WTC11 (cell line): Measurements from ENCODE around the gene IL17RB. TPM values are rescaled to one million over a fixed set of nuclear protein-coding genes. Genes with fewer than 3 reads are reported as not detected.

Experiments used
- ATAC-seq: fragments of 200-7000 bp; cut with Tn5 transposase; 2 replicates; pipeline ENCODE4 v1.10.0; 2021; ENCODE audit warnings: mild to moderate bottlenecking, moderate library complexity
- CTCF ChIA-PET: fragments of 300-600 bp; sonication (Branson Sonifier 250); formaldehyde crosslinking; loops from one replicate; lab custom pipeline; 2021; ENCODE audit warnings: antibody characterized with exemption; lab: Charles Lee
- POLR2A ChIA-PET: fragments of 350-600 bp; sonication (Branson Sonifier 250); formaldehyde crosslinking; loops from one replicate; lab custom pipeline; 2021; ENCODE audit warnings: antibody characterized with exemption; lab: Charles Lee
- DNase-seq: peaks from one replicate; pipeline ENCODE4 v3.0.0; 2021; ENCODE audit warnings: low spot score
- H3K27ac Mint-ChIP-seq: 2 replicates; pipeline ENCODE4 v1.8.0; 2021; ENCODE audit warnings: mixed read lengths
- H3K27me3 Mint-ChIP-seq: 2 replicates; pipeline ENCODE4 v1.8.0; 2021; ENCODE audit warnings: low read depth, mild to moderate bottlenecking, moderate library complexity, mixed read lengths
- H3K36me3 Mint-ChIP-seq: 2 replicates; pipeline ENCODE4 v1.8.0; 2021; ENCODE audit warnings: mixed read lengths
- H3K4me1 Mint-ChIP-seq: 2 replicates; pipeline ENCODE4 v1.8.0; 2022; ENCODE audit warnings: mixed read lengths
- H3K4me3 Mint-ChIP-seq: 2 replicates; pipeline ENCODE4 v1.8.0; 2021; ENCODE audit warnings: mild to moderate bottlenecking, moderate library complexity, mixed read lengths
- H3K9me3 Mint-ChIP-seq: 2 replicates; pipeline ENCODE4 v1.8.0; 2021; ENCODE audit warnings: mixed read lengths
- CBFB ChIP-seq: sonication (generic); formaldehyde crosslinking; IDR thresholded peaks from 2 replicates; pipeline ENCODE4 v1.8.1; 2022; ENCODE audit warnings: mild to moderate bottlenecking, low read depth, missing genetic modification reagents
- EMX1 ChIP-seq: fragments of 250-450 bp; sonication (Bioruptor Pico); IDR thresholded peaks from 2 replicates; pipeline ENCODE4 v1.8.0; 2021; ENCODE audit warnings: mild to moderate bottlenecking
- HMGA2 ChIP-seq: fragments of 250-450 bp; sonication (Bioruptor Pico); IDR thresholded peaks from 2 replicates; pipeline ENCODE4 v1.4.0; 2021; ENCODE audit warnings: mild to moderate bottlenecking, moderate library complexity
- KAT7 ChIP-seq: sonication (generic); formaldehyde crosslinking; IDR thresholded peaks from 2 replicates; pipeline ENCODE4 v1.8.1; 2023; ENCODE audit warnings: missing genetic modification reagents, mild to moderate bottlenecking, borderline replicate concordance
- MYBL2 ChIP-seq: sonication (generic); formaldehyde crosslinking; IDR thresholded peaks from 2 replicates; pipeline ENCODE4 v1.8.1; 2023; ENCODE audit warnings: mild to moderate bottlenecking, moderate library complexity, missing genetic modification reagents
- NFE2L1 ChIP-seq: sonication (generic); formaldehyde crosslinking; IDR thresholded peaks from 2 replicates; pipeline ENCODE4 v1.8.1; 2023; ENCODE audit warnings: missing genetic modification reagents
- OVOL2 ChIP-seq: fragments of 250-450 bp; sonication (Bioruptor Pico); IDR thresholded peaks from 2 replicates; pipeline ENCODE4 v1.9.0; 2021; ENCODE audit warnings: mild to moderate bottlenecking, borderline replicate concordance
- SOX15 ChIP-seq: fragments of 250-450 bp; sonication (Bioruptor Pico); IDR thresholded peaks from 2 replicates; pipeline ENCODE4 v1.9.0; 2021; ENCODE audit warnings: mild to moderate bottlenecking
- TCF7 ChIP-seq: sonication (generic); formaldehyde crosslinking; IDR thresholded peaks from 2 replicates; pipeline ENCODE4 v1.8.0; 2022; ENCODE audit warnings: mild to moderate bottlenecking, low read depth, missing genetic modification reagents, moderate library complexity
- ZNF121 ChIP-seq: sonication (generic); formaldehyde crosslinking; IDR thresholded peaks from 2 replicates; pipeline ENCODE4 v1.8.0; 2023; ENCODE audit warnings: missing genetic modification reagents
- ZNF317 ChIP-seq: sonication (generic); formaldehyde crosslinking; IDR thresholded peaks from 2 replicates; pipeline ENCODE4 v1.8.1; 2023; ENCODE audit warnings: low read depth, mild to moderate bottlenecking, moderate library complexity, missing genetic modification reagents, borderline replicate concordance
- ZNF423 ChIP-seq: fragments of 250-450 bp; sonication (Bioruptor Pico); IDR thresholded peaks from 2 replicates; pipeline ENCODE4 v2.1.2; 2022; ENCODE audit warnings: mild to moderate bottlenecking, moderate library complexity
- total RNA-seq: library from RNA; stranded (reverse); gene quantifications from 3 replicates; pipeline ENCODE4 v1.2.3, GENCODE V29; 2021
- TF ChIP-seq, protein P1 (sequence below): sonication (generic); formaldehyde crosslinking; IDR thresholded peaks from 2 replicates; pipeline ENCODE4 v1.8.1; 2023; ENCODE audit warnings: mild to moderate bottlenecking, missing genetic modification reagents
- TF ChIP-seq, protein P2 (sequence below): sonication (generic); formaldehyde crosslinking; conservative IDR thresholded peaks from 2 replicates; pipeline ENCODE4 v1.8.1; 2022; ENCODE audit warnings: mild to moderate bottlenecking, missing genetic modification reagents
- TF ChIP-seq, protein P3 (sequence below): sonication (generic); formaldehyde crosslinking; IDR thresholded peaks from 2 replicates; pipeline ENCODE4 v1.8.1; 2023; ENCODE audit warnings: mild to moderate bottlenecking, moderate library complexity, missing genetic modification reagents
- TF ChIP-seq, protein P4 (sequence below): sonication (generic); formaldehyde crosslinking; IDR thresholded peaks from 2 replicates; pipeline ENCODE4 v1.8.0; 2022; ENCODE audit warnings: mild to moderate bottlenecking, missing genetic modification reagents
- TF ChIP-seq, protein P5 (sequence below): sonication (generic); formaldehyde crosslinking; IDR thresholded peaks from 2 replicates; pipeline ENCODE4 v1.8.0; 2023; ENCODE audit warnings: missing genetic modification reagents, mild to moderate bottlenecking, borderline replicate concordance
- TF ChIP-seq, protein P6 (sequence below): fragments of 250-450 bp; sonication (Bioruptor Pico); IDR thresholded peaks from 2 replicates; pipeline ENCODE4 v1.8.0; 2021; ENCODE audit warnings: mild to moderate bottlenecking
- TF ChIP-seq, protein P7 (sequence below): sonication (generic); formaldehyde crosslinking; IDR thresholded peaks from 2 replicates; pipeline ENCODE4 v1.8.1; 2022; ENCODE audit warnings: missing genetic modification reagents, borderline replicate concordance
- TF ChIP-seq, protein P8 (sequence below): sonication (generic); formaldehyde crosslinking; IDR thresholded peaks from 2 replicates; pipeline ENCODE4 v1.8.0; 2022; ENCODE audit warnings: missing genetic modification reagents

The IL17RB gene
- total RNA-seq, 1 experiment from 2014 or later, result 5.6 TPM

DNA sequence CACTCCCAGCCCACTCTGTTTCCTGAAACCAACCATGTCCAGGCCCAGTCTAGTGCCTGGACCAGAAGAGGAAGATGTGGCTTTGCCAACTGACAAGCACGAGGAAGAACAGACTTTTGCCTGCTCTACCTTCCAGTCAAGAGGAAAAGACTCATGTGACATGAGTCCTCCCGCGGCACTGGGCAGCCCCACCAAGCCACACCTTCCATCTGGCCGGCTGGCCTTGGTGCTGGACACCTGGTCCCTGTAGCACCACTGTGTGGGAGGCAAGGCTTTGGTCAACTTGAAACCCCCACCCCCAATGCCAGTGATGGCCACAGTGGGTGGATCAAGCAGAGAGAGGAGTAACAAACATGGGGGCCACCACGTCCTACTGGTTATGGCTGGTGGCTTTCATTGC, 12.7 kb upstream of the IL17RB start:
- TF ChIP-seq, protein P1, sequence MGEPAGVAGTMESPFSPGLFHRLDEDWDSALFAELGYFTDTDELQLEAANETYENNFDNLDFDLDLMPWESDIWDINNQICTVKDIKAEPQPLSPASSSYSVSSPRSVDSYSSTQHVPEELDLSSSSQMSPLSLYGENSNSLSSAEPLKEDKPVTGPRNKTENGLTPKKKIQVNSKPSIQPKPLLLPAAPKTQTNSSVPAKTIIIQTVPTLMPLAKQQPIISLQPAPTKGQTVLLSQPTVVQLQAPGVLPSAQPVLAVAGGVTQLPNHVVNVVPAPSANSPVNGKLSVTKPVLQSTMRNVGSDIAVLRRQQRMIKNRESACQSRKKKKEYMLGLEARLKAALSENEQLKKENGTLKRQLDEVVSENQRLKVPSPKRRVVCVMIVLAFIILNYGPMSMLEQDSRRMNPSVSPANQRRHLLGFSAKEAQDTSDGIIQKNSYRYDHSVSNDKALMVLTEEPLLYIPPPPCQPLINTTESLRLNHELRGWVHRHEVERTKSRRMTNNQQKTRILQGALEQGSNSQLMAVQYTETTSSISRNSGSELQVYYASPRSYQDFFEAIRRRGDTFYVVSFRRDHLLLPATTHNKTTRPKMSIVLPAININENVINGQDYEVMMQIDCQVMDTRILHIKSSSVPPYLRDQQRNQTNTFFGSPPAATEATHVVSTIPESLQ (CRISPR knock-in tag), result no peak
- TF ChIP-seq NFE2L1 (CRISPR knock-in tag) (no peak), MYBL2 (CRISPR knock-in tag) (no peak), OVOL2 (no peak), TCF7 (CRISPR knock-in tag) (no peak), ZNF317 (CRISPR knock-in tag) (no peak), HMGA2 (CRISPR knock-in tag) (no peak), CBFB (no peak), ZNF423 (CRISPR knock-in tag) (no peak), ZNF121 (CRISPR knock-in tag) (no peak), EMX1 (CRISPR knock-in tag) (no peak), SOX15 (CRISPR knock-in tag) (no peak), KAT7 (CRISPR knock-in tag) (no peak)
- TF ChIP-seq, protein P2, sequence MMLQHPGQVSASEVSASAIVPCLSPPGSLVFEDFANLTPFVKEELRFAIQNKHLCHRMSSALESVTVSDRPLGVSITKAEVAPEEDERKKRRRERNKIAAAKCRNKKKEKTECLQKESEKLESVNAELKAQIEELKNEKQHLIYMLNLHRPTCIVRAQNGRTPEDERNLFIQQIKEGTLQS (CRISPR knock-in tag), result no peak
- TF ChIP-seq, protein P3, sequence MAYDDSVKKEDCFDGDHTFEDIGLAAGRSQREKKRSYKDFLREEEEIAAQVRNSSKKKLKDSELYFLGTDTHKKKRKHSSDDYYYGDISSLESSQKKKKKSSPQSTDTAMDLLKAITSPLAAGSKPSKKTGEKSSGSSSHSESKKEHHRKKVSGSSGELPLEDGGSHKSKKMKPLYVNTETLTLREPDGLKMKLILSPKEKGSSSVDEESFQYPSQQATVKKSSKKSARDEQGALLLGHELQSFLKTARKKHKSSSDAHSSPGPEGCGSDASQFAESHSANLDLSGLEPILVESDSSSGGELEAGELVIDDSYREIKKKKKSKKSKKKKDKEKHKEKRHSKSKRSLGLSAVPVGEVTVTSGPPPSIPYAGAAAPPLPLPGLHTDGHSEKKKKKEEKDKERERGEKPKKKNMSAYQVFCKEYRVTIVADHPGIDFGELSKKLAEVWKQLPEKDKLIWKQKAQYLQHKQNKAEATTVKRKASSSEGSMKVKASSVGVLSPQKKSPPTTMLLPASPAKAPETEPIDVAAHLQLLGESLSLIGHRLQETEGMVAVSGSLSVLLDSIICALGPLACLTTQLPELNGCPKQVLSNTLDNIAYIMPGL (CRISPR knock-in tag), result no peak
- TF ChIP-seq, protein P4, sequence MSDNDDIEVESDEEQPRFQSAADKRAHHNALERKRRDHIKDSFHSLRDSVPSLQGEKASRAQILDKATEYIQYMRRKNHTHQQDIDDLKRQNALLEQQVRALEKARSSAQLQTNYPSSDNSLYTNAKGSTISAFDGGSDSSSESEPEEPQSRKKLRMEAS (CRISPR knock-in tag), result no peak
- TF ChIP-seq, protein P5, sequence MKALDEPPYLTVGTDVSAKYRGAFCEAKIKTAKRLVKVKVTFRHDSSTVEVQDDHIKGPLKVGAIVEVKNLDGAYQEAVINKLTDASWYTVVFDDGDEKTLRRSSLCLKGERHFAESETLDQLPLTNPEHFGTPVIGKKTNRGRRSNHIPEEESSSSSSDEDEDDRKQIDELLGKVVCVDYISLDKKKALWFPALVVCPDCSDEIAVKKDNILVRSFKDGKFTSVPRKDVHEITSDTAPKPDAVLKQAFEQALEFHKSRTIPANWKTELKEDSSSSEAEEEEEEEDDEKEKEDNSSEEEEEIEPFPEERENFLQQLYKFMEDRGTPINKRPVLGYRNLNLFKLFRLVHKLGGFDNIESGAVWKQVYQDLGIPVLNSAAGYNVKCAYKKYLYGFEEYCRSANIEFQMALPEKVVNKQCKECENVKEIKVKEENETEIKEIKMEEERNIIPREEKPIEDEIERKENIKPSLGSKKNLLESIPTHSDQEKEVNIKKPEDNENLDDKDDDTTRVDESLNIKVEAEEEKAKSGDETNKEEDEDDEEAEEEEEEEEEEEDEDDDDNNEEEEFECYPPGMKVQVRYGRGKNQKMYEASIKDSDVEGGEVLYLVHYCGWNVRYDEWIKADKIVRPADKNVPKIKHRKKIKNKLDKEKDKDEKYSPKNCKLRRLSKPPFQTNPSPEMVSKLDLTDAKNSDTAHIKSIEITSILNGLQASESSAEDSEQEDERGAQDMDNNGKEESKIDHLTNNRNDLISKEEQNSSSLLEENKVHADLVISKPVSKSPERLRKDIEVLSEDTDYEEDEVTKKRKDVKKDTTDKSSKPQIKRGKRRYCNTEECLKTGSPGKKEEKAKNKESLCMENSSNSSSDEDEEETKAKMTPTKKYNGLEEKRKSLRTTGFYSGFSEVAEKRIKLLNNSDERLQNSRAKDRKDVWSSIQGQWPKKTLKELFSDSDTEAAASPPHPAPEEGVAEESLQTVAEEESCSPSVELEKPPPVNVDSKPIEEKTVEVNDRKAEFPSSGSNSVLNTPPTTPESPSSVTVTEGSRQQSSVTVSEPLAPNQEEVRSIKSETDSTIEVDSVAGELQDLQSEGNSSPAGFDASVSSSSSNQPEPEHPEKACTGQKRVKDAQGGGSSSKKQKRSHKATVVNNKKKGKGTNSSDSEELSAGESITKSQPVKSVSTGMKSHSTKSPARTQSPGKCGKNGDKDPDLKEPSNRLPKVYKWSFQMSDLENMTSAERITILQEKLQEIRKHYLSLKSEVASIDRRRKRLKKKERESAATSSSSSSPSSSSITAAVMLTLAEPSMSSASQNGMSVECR (CRISPR knock-in tag), result no peak
- TF ChIP-seq, protein P6, sequence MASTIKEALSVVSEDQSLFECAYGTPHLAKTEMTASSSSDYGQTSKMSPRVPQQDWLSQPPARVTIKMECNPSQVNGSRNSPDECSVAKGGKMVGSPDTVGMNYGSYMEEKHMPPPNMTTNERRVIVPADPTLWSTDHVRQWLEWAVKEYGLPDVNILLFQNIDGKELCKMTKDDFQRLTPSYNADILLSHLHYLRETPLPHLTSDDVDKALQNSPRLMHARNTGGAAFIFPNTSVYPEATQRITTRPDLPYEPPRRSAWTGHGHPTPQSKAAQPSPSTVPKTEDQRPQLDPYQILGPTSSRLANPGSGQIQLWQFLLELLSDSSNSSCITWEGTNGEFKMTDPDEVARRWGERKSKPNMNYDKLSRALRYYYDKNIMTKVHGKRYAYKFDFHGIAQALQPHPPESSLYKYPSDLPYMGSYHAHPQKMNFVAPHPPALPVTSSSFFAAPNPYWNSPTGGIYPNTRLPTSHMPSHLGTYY (CRISPR knock-in tag), result no peak
- TF ChIP-seq, protein P7, sequence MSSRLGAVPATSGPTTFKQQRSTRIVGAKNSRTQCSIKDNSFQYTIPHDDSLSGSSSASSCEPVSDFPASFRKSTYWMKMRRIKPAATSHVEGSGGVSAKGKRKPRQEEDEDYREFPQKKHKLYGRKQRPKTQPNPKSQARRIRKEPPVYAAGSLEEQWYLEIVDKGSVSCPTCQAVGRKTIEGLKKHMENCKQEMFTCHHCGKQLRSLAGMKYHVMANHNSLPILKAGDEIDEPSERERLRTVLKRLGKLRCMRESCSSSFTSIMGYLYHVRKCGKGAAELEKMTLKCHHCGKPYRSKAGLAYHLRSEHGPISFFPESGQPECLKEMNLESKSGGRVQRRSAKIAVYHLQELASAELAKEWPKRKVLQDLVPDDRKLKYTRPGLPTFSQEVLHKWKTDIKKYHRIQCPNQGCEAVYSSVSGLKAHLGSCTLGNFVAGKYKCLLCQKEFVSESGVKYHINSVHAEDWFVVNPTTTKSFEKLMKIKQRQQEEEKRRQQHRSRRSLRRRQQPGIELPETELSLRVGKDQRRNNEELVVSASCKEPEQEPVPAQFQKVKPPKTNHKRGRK (CRISPR knock-in tag), result no peak
- TF ChIP-seq, protein P8, sequence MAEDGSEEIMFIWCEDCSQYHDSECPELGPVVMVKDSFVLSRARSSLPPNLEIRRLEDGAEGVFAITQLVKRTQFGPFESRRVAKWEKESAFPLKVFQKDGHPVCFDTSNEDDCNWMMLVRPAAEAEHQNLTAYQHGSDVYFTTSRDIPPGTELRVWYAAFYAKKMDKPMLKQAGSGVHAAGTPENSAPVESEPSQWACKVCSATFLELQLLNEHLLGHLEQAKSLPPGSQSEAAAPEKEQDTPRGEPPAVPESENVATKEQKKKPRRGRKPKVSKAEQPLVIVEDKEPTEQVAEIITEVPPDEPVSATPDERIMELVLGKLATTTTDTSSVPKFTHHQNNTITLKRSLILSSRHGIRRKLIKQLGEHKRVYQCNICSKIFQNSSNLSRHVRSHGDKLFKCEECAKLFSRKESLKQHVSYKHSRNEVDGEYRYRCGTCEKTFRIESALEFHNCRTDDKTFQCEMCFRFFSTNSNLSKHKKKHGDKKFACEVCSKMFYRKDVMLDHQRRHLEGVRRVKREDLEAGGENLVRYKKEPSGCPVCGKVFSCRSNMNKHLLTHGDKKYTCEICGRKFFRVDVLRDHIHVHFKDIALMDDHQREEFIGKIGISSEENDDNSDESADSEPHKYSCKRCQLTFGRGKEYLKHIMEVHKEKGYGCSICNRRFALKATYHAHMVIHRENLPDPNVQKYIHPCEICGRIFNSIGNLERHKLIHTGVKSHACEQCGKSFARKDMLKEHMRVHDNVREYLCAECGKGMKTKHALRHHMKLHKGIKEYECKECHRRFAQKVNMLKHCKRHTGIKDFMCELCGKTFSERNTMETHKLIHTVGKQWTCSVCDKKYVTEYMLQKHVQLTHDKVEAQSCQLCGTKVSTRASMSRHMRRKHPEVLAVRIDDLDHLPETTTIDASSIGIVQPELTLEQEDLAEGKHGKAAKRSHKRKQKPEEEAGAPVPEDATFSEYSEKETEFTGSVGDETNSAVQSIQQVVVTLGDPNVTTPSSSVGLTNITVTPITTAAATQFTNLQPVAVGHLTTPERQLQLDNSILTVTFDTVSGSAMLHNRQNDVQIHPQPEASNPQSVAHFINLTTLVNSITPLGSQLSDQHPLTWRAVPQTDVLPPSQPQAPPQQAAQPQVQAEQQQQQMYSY (CRISPR knock-in tag), result no peak
- Mint-ChIP-seq H3K27me3 (no peaks in the 10 kb centered on the region), H3K27ac (no peak overlapping the region), H3K9me3 (no peaks in the 10 kb centered on the region), H3K4me1 (no peaks in the 10 kb centered on the region), H3K4me3 (no peak overlapping the region), H3K36me3 (no peaks in the 10 kb centered on the region)
- POLR2A ChIA-PET, result no interaction called here
- CTCF ChIA-PET, result no interaction called here
- no peak for ATAC-seq
- no peak for DNase-seq
